ENCODE measurements around the gene SLC5A9.
A peak's percentile ranks its signal among the peaks of the same experiment; 100 is the strongest.
"Not testable (repeated sequence)": the region's sequence is repeated elsewhere in the genome, so short reads cannot be mapped to it uniquely, and the experiment has no call there.

SLC5A9 gene

GRCh38 chr1:48222501-48223242 is at the start of gene SLC5A9:
Gene SLC5A9 (plus strand): TSS chr1:48222716. CDS start chr1:48222737, 21 bp downstream.
- DNase-seq, result no peak

DNA sequence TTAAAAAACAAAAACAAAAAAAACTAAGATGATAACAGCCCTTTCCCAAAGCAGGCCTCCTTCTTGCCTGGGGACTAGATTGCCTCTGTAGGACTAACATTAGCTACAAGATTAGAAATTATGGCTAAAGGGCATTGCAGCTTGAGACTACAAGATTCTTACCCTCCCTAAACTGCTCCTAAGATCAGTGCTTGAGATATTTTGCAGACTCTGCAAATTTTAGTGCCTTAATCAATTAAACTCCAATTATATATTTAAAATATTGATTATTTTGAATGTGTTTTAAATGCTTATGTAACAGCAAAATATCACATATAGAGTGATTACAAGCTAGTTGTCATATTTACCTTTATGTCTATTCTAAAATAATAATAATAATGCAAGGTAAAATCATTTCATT is 47.4 kb upstream of the SLC5A9 start:
- no peak for DNase-seq

DNA sequence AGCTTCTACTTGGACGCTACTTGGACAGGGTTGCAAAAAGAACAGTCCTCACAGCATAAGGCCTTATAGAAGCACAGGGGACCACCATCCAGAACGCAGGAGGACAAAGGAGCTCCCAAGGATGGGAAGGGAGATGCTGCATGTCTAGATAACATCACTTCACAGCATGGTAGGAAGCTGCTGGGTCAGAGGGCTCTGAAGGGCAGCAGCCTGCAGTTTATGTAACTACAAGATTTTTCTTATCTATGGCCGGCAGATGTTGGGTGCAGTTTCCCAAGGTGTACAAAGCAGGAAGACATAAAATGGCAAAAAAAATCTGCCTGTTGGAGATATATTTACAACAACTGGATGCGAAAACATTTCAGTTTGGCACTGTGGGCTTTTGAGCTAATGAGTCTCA is 45.3 kb upstream of the SLC5A9 start:
- DNase-seq, result no peak

DNA sequence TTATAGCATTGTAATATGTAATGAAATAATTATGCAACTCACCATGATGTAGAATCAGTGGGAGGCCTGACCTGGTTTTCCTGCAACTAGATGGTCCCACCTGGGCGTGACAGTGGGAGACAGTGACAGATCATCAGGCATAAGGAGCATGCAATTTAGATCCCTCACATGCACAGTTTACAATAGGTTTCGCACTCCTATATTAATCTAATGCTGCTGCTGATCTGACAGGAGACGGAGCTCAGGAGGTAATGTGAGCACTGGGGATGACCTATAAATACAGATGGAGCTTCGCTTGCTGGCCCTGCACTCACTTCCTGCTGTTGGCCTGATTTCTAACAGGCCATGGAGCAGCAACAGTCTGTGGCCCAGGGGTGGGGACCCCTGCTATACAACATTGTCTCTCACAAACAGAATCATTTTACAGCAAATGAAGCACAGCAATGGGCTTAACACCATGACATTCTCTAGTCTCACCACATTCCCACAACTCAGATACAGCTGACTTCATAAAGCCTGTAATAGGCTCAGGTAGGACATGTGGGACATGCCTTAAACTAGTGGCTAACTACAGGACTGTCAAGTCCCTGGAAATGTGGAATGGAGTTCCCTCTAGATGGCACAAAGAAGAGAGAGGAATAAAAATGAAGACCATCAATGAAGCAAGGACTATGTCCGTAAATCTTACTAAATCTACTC is 40.7 kb upstream of the SLC5A9 start:
- DNase-seq, result no peak

- no peak for DNase-seq
Observed at GRCh38 chr1:48182439-48182838, 40.1 kb upstream of the SLC5A9 start.

DNA sequence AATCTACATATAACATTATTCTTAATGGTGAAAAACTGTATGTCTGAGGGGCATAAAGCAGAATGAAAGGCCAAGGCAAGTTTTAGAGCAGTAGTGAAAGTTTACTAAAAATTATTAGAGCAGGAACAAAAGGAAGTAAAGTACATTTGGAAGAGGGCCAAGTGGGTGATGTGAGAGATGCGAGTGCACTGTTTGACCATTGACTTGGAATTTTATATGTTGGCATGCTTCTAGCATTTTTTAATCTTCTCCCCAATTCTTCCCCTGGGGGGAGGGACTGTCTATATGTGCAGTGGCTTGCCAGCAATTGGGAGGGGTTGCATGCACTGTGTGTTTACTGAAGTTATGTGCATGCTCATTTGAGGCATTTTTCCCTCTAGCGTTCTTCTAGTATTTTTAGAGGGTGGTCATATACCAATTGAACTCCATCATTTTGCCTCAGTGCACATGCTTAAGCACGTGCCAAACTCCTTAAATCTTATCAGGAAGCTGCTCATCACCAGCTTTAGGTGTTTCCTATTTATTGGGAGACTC is 36.1 kb upstream of the SLC5A9 start:
- no peak for DNase-seq

GRCh38 chr1:48187969-48188563 is 34.5 kb upstream of the SLC5A9 start:
- DNase-seq, result no peak

DNA sequence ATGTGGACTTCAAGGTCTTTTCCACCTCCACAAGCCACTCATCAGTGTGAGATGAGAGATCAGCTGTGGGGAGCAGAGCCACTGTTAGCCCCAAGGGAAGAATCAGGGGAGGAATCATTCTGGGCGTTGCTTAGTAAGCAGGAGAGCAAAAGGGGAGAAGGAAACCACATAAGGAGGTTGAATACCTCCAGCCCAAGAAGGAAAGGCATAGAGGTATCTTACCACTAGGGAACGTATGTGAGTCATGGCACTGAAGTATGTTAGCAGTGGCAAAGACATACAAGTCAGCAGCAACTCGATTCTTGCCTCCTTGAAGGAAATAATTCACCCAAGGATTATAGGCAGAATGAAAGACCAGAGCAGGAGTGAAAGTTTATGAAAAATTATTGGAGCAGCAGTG is 31.6 kb upstream of the SLC5A9 start:
- no peak for DNase-seq

- no peak for DNase-seq
Observed at GRCh38 chr1:48194801-48195200, 27.7 kb upstream of the SLC5A9 start.

- no peak for DNase-seq
Observed at GRCh38 chr1:48196237-48196636, 26.3 kb upstream of the SLC5A9 start.

GRCh38 chr1:48198970-48199369 is 23.5 kb upstream of the SLC5A9 start:
- no peak for DNase-seq

GRCh38 chr1:48200166-48200900 is 22.2 kb upstream of the SLC5A9 start:
- no peak for DNase-seq

DNA sequence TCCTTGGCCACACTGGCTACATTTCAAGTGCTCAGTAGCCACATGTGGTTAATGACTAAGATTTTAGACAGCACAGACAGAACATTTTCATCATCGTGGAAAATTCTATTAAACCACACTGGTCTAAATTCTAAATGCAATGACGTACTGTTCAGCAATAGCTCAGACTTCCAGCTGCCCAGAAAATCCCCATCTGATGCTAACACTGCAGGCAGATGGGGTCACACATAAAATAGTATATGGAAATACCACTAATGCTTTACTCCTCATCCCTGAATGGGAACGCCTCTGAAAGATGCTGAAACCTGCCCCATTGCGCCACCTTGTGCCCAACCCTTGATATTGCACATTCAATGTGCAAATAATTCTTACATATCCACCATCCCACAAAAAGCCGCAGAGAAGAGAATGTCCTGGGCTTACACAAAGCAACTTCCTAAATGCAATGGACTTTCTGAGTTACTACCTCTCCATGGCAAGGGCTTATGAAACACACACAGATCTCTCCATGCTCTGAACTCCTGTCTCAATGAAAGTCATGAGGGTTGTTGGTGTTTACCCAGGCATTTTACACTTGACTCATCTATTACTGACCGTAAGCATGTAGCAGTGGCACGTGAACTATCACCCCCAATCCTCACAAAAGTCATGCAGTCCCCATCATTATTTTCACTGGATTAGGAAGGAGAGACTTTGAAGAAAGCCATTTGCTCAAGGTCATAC is 20.3 kb upstream of the SLC5A9 start:
- DNase-seq, result peak; percentile 60

DNA sequence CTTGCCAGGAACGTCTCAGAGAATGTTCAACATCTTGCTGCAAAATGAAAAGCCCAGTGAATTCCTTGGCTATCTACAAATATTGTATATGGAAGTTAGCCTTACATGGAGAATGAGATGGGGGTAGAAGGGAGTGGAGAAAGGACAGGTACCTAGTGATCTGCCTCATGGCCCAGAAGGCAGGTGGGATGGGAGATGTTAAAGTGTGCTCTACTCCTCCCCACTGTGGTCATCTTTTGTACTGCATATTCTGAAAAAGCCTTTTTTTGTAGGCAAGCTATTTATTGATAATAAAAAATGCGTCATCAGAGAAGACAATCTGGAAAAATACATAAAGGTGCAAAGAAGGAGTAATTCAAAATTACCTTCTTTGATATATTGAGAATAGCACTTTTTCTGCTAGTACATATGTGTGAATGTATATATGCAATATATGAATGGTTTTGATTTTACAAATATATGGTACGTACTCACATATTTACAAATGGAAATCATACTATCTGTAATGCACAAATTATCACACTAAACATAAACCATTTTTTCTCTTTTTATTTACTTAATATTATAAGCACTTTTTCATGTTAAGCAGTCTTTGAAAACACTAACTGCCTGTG is 19.1 kb upstream of the SLC5A9 start:
- peak; percentile 24 for DNase-seq

DNA sequence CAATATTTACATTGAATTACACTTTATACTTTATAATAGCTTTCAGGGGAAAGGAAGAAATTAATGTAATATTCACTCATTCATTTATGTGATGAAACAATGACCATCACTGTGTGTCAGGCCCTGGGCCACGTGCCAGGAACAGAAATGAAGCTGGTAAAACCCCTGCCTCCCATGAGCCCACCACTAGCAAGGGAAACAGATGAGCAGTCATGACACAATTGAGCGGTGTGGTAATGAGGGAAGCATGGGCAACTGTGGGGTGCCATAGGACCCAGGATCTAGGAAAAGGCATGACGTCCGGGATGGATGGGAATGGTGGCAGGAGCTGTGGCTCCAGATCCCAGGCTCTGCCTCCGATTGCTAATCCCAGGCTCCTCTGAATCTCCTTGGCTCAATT is 17.0 kb upstream of the SLC5A9 start:
- no peak for DNase-seq

DNA sequence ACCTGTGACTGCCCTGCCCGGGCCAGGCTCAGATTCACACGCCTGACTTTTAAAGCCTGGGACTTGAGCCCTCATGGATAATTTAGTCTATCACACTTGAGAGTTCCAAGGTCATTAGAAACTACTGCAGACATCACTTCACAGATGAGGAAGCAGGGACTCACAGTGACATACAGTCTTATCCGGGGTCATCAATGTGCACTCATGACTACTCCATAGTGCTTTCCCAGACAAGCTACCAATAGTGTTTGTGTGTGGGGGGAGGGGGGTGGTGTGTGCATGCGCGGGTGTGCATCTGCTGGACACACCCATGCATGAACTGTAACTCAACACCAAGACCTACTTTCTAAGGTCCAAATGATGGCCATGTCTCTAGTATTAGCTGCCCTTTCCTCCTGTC is 16.1 kb upstream of the SLC5A9 start:
- DNase-seq, result no peak

DNA sequence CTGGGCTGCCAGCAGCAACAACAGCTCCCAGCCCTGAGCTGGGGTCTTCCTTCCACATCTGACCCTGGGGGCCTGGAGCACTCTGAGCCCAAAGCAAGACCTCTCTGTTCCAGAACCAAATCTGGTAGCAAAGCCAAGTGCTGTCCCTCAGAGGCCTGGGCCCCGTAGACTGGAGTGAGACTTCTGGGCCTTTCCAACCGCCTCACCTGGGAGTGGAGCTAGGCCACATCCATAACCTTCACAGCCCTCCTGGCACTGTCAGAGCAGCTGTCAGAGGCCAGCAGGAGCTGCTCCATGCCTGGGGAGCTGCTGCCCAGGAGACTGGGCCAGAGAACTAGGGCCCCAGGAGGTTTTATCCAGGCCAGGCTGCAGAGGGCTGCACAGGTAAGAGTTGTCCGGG is 15.4 kb upstream of the SLC5A9 start:
- no peak for DNase-seq

DNA sequence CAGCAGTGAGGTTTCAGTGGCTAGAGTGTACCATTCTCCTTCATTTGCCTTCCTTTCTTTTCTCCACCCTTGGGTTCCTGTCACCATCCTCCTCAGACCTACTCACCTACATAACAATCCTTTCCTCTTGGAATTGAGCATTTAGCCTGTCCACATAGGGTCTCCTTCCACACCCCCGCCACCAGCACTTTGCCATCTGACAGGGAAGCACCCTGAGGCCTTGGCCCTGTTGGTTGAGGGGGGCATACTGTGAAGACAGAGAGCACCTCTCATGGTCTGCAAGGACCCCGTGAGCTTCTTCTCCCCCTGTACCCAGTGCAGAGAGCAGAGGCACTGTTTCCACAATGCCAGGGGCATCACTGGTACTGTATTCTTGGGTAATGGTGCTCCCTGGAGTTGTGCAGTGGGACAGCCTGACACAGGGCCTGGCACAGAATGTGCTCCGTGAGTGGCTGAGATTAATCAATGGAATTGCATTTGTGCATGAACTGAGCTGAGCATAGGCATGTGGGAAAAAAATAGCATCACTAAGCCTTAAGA is 14.9 kb upstream of the SLC5A9 start:
- no peak for DNase-seq

- no peak for DNase-seq
Observed at GRCh38 chr1:48208251-48208650, 14.3 kb upstream of the SLC5A9 start.

- DNase-seq, result no peak
Observed at GRCh38 chr1:48208652-48209051, 13.9 kb upstream of the SLC5A9 start.

DNA sequence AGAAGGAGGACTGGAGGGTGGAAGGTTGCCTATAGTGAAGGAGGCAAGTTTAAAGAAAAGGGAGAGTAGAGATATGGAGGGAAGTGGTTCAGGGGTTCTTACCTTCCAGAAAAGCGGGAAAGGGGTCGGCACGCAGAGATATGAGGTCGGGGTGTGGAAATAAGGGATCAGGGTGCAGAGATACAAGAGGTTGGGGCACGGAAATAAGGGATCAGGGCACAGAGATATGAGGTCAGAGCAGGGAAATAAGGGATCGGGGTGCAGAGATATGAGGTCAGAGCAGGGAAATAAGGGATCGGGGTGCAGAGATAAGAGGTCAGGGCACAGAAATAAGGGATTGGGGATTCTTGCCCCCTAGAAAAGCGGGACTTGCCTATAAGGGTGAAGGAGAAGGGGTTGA is 9.1 kb upstream of the SLC5A9 start:
- DNase-seq, result not testable (repeated sequence)

DNA sequence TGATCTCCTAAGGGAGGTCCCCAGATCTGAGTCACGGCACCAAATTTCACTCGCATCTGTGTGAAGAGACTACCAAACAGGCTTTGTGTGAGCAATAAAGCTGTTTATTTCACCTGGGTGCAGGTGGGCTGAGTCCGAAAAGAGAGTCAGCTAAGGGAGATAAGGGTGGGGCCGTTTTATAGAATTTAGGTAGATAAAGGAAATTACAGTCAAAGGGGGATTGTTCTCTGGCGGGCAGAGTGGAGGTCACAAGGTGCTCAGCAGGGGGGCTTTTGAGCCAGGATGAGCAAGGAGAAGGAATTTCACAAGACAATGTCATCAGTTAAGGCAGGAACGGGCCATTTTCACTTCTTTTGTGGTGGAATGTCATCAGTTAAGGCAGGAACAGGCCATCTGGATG is 8.2 kb upstream of the SLC5A9 start:
- DNase-seq, result not testable (repeated sequence)

All from NCI-H2227 treated with DMSO at 0.1 percent for 48 hours (cell line).